GM21515 (cell line): ENCODE measurements around the gene TLCD3B.

Experiments used
- ATAC-seq: cut with Tn5 transposase; IDR thresholded peaks from one replicate; pipeline ENCODE4 v1.9.1; 2021; ENCODE audit not compliant: unreplicated experiment

The TLCD3B gene

GRCh38 chr16:29991571-29991904 is 39.5 kb downstream of the TLCD3B start:
- ATAC-seq = no peak

- no peak for ATAC-seq
Measured at GRCh38 chr16:29990883-29991570, 40.0 kb downstream of the TLCD3B start.

GRCh38 chr16:29990034-29990433 is 41.0 kb downstream of the TLCD3B start:
- ATAC-seq = no peak

GRCh38 chr16:29989111-29989858 is 41.8 kb downstream of the TLCD3B start:
- ATAC-seq = no peak

GRCh38 chr16:29988346-29989075 is 42.6 kb downstream of the TLCD3B start:
- ATAC-seq = no peak

- no peak for ATAC-seq
Measured at GRCh38 chr16:29987371-29988085, 43.5 kb downstream of the TLCD3B start.

GRCh38 chr16:29986931-29987330 is 44.1 kb downstream of the TLCD3B start:
- no peak for ATAC-seq

- ATAC-seq = no peak
Measured at GRCh38 chr16:29986231-29986630, 44.8 kb downstream of the TLCD3B start.

- ATAC-seq = no peak
Measured at GRCh38 chr16:29985271-29985811, 45.7 kb downstream of the TLCD3B start.

GRCh38 chr16:29984764-29985147 is 46.3 kb downstream of the TLCD3B start:
- no peak for ATAC-seq

- no peak for ATAC-seq
Measured at GRCh38 chr16:29984137-29984763, 46.8 kb downstream of the TLCD3B start.

- no peak for ATAC-seq
Measured at GRCh38 chr16:29983420-29984136, 47.5 kb downstream of the TLCD3B start.

GRCh38 chr16:29982560-29983419 is 48.3 kb downstream of the TLCD3B start:
- no peak for ATAC-seq

GRCh38 chr16:29978564-29979270 is 52.4 kb downstream of the TLCD3B start:
- no peak for ATAC-seq

GRCh38 chr16:29978081-29978480 is 53.0 kb downstream of the TLCD3B start:
- ATAC-seq = no peak

GRCh38 chr16:29977063-29977825 is 53.8 kb downstream of the TLCD3B start:
- no peak for ATAC-seq

- no peak for ATAC-seq
Measured at GRCh38 chr16:29975811-29976511, 55.1 kb downstream of the TLCD3B start.
